ENCODE data around the gene SLC38A6.
"Not testable (repeated sequence)": the region's sequence is repeated elsewhere in the genome, so short reads cannot be mapped to it uniquely, and the experiment has no call there.

SLC38A6 gene

GRCh38 chr14:61051621-61052020, 70.6 kb downstream of the SLC38A6 start:
- DNase-seq (ENCODE audit: low read depth), result no peak
- H3K4me3 ChIP-seq (ENCODE audit: low read length), result no peak overlapping the region
- no peak for TF ChIP-seq CTCF (IDR thresholded peaks at IDR 0.05; ENCODE audit: insufficient read depth, low read depth, low read length, missing control alignments)

- H3K4me3 ChIP-seq (ENCODE audit: low read length), result no peak overlapping the region
- no peak for TF ChIP-seq CTCF (IDR thresholded peaks at IDR 0.05; ENCODE audit: insufficient read depth, low read depth, low read length, missing control alignments)
- DNase-seq (ENCODE audit: low read depth), result no peak
Measured at GRCh38 chr14:61063461-61063860, 82.4 kb downstream of the SLC38A6 start.

- H3K4me3 ChIP-seq (ENCODE audit: low read length), result no peak overlapping the region
- no peak for DNase-seq (ENCODE audit: low read depth)
- no peak for TF ChIP-seq CTCF (IDR thresholded peaks at IDR 0.05; ENCODE audit: insufficient read depth, low read depth, low read length, missing control alignments)
Measured at GRCh38 chr14:61064210-61064609, 83.2 kb downstream of the SLC38A6 start.

- H3K4me3 ChIP-seq (ENCODE audit: low read length), result no peak overlapping the region
- DNase-seq (ENCODE audit: low read depth), result no peak
Measured at GRCh38 chr14:61064856-61065255, 83.8 kb downstream of the SLC38A6 start.

GRCh38 chr14:61065656-61066055, 84.6 kb downstream of the SLC38A6 start:
- no peak for DNase-seq (ENCODE audit: low read depth)
- TF ChIP-seq CTCF (IDR thresholded peaks at IDR 0.05; ENCODE audit: insufficient read depth, low read depth, low read length, missing control alignments), result no peak
- H3K4me3 ChIP-seq (ENCODE audit: low read length), result no peak overlapping the region

More at GRCh38 chr14:61064856-61065255, 83.8 kb downstream of the SLC38A6 start:
- TF ChIP-seq CTCF (IDR thresholded peaks at IDR 0.05; ENCODE audit: insufficient read depth, low read depth, low read length, missing control alignments), result no peak

GRCh38 chr14:61072442-61072841, 91.4 kb downstream of the SLC38A6 start:
- not testable (repeated sequence) for DNase-seq (ENCODE audit: low read depth)

GRCh38 chr14:61074852-61075251, 93.8 kb downstream of the SLC38A6 start:
- TF ChIP-seq CTCF (IDR thresholded peaks at IDR 0.05; ENCODE audit: insufficient read depth, low read depth, low read length, missing control alignments), result no peak
- no peak overlapping the region for H3K4me3 ChIP-seq (ENCODE audit: low read length)
- no peak for DNase-seq (ENCODE audit: low read depth)

More at GRCh38 chr14:61072442-61072841, 91.4 kb downstream of the SLC38A6 start:
- not testable (repeated sequence) for H3K4me3 ChIP-seq (ENCODE audit: low read length)
